Stimulated activated memory B cell treated with anti-CD40 and anti-IgM and Interleukin-4, amounts not matched to agents 10 μg/mL and 1 μg/mL and 100 μg/mL, for 72 hours (primary cell): ENCODE results near the gene IL31RA.
"Not testable (repeated sequence)": the region's sequence is repeated elsewhere in the genome, so short reads cannot be mapped to it uniquely, and the experiment has no call there.

ENCODE experiments used
- ATAC-seq: fragments of 150-1000 bp; cut with Tn5 transposase; 2 replicates; pipeline ENCODE4 v1.10.0; 2021
- H3K27ac Mint-ChIP-seq: one replicate; pipeline ENCODE4 v1.8.0; 2022; ENCODE audit warnings: mild to moderate bottlenecking, mixed read lengths
- H3K27me3 Mint-ChIP-seq: one replicate; pipeline ENCODE4 v1.8.0; 2022; ENCODE audit warnings: mixed read lengths
- H3K36me3 Mint-ChIP-seq: one replicate; pipeline ENCODE4 v1.8.0; 2022; ENCODE audit warnings: mixed read lengths
- H3K4me1 Mint-ChIP-seq: one replicate; pipeline ENCODE4 v1.8.0; 2022; ENCODE audit warnings: mixed read lengths
- H3K4me3 Mint-ChIP-seq: one replicate; pipeline ENCODE4 v1.8.0; 2022; ENCODE audit warnings: mild to moderate bottlenecking, moderate library complexity, mixed read lengths
- H3K9me3 Mint-ChIP-seq: one replicate; pipeline ENCODE4 v1.8.0; 2022; ENCODE audit warnings: mixed read lengths

The IL31RA gene

GRCh38 chr5:55850839-55851674 is at the start of gene IL31RA:
TSS of gene IL31RA (plus strand) at chr5:55851357. CDS start at chr5:55851571, 214 bp downstream.
- Mint-ChIP-seq H3K4me1 (no peaks in the 10 kb centered on the region), H3K4me3 (no peak within 1 kb of the TSS), H3K27me3 (peaks cover 63% of the 10 kb centered on the region), H3K36me3 (no peaks in the 10 kb centered on the region), H3K9me3 (no peaks in the 10 kb centered on the region), H3K27ac (no peak within 1 kb of the TSS)
- ATAC-seq, result no peak

GRCh38 chr5:55808814-55809213 is 42.3 kb upstream of the IL31RA start:
- H3K36me3 Mint-ChIP-seq, H3K27ac Mint-ChIP-seq, H3K4me3 Mint-ChIP-seq, ATAC-seq, H3K9me3 Mint-ChIP-seq, H3K4me1 Mint-ChIP-seq: not testable (repeated sequence)
- H3K27me3 Mint-ChIP-seq, result peaks cover 13% of the 10 kb centered on the region

GRCh38 chr5:55815939-55816338 is 35.2 kb upstream of the IL31RA start:
- not testable (repeated sequence) for ATAC-seq, H3K4me3 Mint-ChIP-seq, H3K36me3 Mint-ChIP-seq, H3K4me1 Mint-ChIP-seq, H3K27ac Mint-ChIP-seq, H3K9me3 Mint-ChIP-seq, H3K27me3 Mint-ChIP-seq

GRCh38 chr5:55816342-55816741 is 34.8 kb upstream of the IL31RA start:
- ATAC-seq, result no peak
- Mint-ChIP-seq H3K27ac (no peak overlapping the region), H3K36me3 (no peaks in the 10 kb centered on the region), H3K4me1 (no peaks in the 10 kb centered on the region), H3K4me3 (no peak overlapping the region), H3K27me3 (peaks cover 4% of the 10 kb centered on the region), H3K9me3 (no peaks in the 10 kb centered on the region)

DNA sequence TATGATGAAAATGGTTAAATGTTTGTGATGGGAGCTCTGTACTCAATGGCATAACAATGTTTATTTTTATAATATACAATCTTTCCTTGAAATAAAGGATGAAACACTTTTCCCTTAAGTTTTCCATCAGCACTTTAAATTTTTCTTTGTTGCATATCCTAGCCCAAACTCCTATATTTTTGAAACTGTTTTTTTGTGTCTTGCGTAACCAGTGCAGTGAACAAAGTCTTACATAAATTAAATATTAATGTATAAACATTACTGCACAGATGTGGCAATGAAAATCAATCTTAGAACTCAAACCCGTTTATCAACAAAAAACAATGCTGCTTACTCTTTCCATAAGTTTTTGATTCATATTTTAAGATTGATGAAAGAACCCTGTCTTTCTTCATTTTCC is 34.1 kb upstream of the IL31RA start:
- Mint-ChIP-seq H3K9me3 (no peaks in the 10 kb centered on the region), H3K27me3 (peaks cover 11% of the 10 kb centered on the region)
- ATAC-seq, result no peak

GRCh38 chr5:55820488-55820887 is 30.7 kb upstream of the IL31RA start:
- Mint-ChIP-seq H3K27me3 (peaks cover 46% of the 10 kb centered on the region), H3K36me3 (no peaks in the 10 kb centered on the region), H3K4me1 (peaks cover 6% of the 10 kb centered on the region), H3K9me3 (no peaks in the 10 kb centered on the region), H3K4me3 (no peak overlapping the region), H3K27ac (no peak overlapping the region)
- ATAC-seq, result no peak

More for the DNA sequence above, 34.1 kb upstream of the IL31RA start:
- H3K36me3 Mint-ChIP-seq, result no peaks in the 10 kb centered on the region
- no peak overlapping the region for H3K27ac Mint-ChIP-seq
- H3K4me3 Mint-ChIP-seq, result no peak overlapping the region
- peaks cover 1% of the 10 kb centered on the region for H3K4me1 Mint-ChIP-seq

- no peak overlapping the region for H3K27ac Mint-ChIP-seq
- H3K4me1 Mint-ChIP-seq, result peaks cover 6% of the 10 kb centered on the region
- H3K27me3 Mint-ChIP-seq, result peaks cover 56% of the 10 kb centered on the region
- H3K36me3 Mint-ChIP-seq, result no peaks in the 10 kb centered on the region
- no peak overlapping the region for H3K4me3 Mint-ChIP-seq
- no peak for ATAC-seq
- H3K9me3 Mint-ChIP-seq, result no peaks in the 10 kb centered on the region
These were observed 29.2 kb upstream of the IL31RA start for GRCh38 chr5:55821731-55822512.

- peaks cover 56% of the 10 kb centered on the region for H3K27me3 Mint-ChIP-seq
- ATAC-seq, result no peak
- H3K9me3 Mint-ChIP-seq, result no peaks in the 10 kb centered on the region
- peaks cover 6% of the 10 kb centered on the region for H3K4me1 Mint-ChIP-seq
- H3K27ac Mint-ChIP-seq, result no peak overlapping the region
- H3K4me3 Mint-ChIP-seq, result no peak overlapping the region
- no peaks in the 10 kb centered on the region for H3K36me3 Mint-ChIP-seq
These were observed 27.9 kb upstream of the IL31RA start for GRCh38 chr5:55823151-55823796.

DNA sequence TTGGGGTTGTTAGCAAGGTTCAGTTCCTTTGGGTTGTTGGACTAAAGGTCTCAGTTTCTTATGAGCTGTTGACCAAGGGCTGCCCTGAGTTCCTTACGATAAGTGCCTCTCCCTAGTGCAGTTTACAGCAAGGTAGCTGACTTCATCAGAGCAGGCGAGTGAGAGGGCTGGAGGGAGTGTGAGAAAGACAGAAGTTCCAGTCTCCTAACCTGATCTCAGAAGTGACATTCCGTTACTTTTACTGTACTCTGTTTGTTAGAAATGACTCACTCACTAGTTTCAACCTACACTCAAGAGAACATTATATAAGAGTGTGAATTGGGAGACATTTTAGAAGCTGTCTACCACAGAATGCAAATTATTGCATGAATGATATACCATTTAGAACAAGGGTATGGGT is 21.2 kb upstream of the IL31RA start:
- Mint-ChIP-seq H3K4me3 (no peak overlapping the region), H3K27ac (no peak overlapping the region), H3K9me3 (peaks cover 2% of the 10 kb centered on the region), H3K4me1 (no peaks in the 10 kb centered on the region), H3K27me3 (peaks cover 23% of the 10 kb centered on the region), H3K36me3 (no peaks in the 10 kb centered on the region)
- no peak for ATAC-seq

GRCh38 chr5:55832446-55832845 is 18.7 kb upstream of the IL31RA start:
- no peaks in the 10 kb centered on the region for H3K4me1 Mint-ChIP-seq
- no peak for ATAC-seq
- peaks cover 2% of the 10 kb centered on the region for H3K9me3 Mint-ChIP-seq
- H3K27me3 Mint-ChIP-seq, result peaks cover 8% of the 10 kb centered on the region
- H3K27ac Mint-ChIP-seq, result no peak overlapping the region
- no peaks in the 10 kb centered on the region for H3K36me3 Mint-ChIP-seq
- H3K4me3 Mint-ChIP-seq, result no peak overlapping the region

DNA sequence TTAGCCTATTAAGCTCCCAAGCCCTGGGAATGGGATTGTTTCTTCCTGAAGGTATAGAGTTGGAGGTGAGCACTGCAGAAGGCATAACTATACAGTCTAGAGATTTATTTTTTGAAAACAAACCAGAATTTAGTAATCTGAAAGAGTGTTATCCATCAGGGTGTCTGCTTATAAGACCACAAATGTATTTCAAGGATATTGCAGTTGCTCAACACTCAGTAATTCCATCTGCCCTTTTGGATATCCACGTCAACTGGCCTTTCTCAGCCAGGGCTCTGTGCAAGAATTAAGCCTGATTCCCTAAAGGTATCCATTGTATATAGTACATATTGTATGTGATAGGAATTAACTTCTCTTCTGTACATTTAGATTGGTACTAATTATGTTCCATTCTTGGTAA is 15.0 kb upstream of the IL31RA start:
- Mint-ChIP-seq H3K4me1 (no peaks in the 10 kb centered on the region), H3K36me3 (no peaks in the 10 kb centered on the region), H3K9me3 (peaks cover 2% of the 10 kb centered on the region), H3K4me3 (no peak overlapping the region), H3K27ac (no peak overlapping the region), H3K27me3 (peaks cover 8% of the 10 kb centered on the region)
- no peak for ATAC-seq

GRCh38 chr5:55841976-55842375 is 9.2 kb upstream of the IL31RA start:
- H3K4me1 Mint-ChIP-seq, result no peaks in the 10 kb centered on the region
- H3K9me3 Mint-ChIP-seq, result peaks cover 8% of the 10 kb centered on the region
- no peaks in the 10 kb centered on the region for H3K27me3 Mint-ChIP-seq
- no peak overlapping the region for H3K27ac Mint-ChIP-seq
- H3K4me3 Mint-ChIP-seq, result no peak overlapping the region
- H3K36me3 Mint-ChIP-seq, result no peaks in the 10 kb centered on the region
- no peak for ATAC-seq

DNA sequence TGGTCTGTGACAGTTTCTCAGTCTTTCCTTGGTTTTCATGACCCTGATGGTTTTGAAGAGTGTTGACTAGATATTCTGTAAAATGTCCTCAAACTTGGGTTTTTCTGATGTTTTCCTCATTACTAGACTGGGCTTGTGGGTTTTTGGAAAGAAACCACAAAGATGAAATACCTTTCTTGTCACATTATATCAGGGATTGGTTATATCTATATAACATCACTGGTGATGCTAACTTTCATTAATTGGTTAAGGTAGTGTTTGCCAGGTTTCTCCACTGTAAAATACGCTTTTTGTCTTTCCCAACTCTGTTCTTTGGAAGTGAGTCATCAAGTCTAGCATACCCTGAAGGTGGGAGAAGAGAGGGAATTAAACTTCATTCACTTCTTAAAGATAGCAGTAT is 3.3 kb upstream of the IL31RA start:
- peaks cover 54% of the 10 kb centered on the region for H3K27me3 Mint-ChIP-seq
- no peak overlapping the region for H3K4me3 Mint-ChIP-seq
- ATAC-seq, result no peak
- H3K9me3 Mint-ChIP-seq, result peaks cover 6% of the 10 kb centered on the region
- no peak overlapping the region for H3K27ac Mint-ChIP-seq
- H3K36me3 Mint-ChIP-seq, result no peaks in the 10 kb centered on the region
- no peaks in the 10 kb centered on the region for H3K4me1 Mint-ChIP-seq

DNA sequence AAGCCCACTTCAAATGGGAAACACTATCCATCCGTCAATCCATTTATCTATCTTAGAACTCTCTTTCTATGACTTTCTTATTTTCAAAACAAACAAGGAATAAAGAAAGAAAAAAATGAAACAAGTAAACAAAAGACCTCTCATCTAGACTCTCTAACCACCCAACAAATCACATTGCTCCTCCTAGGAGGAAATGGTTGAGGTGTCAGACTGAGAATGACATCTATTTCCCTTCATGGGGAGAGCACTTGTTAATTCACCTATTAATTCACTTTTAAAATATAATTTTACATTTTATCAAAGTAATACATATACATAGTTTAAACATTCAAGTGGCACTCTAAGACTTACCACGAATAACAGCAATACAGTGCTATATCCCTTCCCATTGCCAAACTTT is 2.4 kb upstream of the IL31RA start:
- Mint-ChIP-seq H3K27ac (no peak overlapping the region), H3K4me1 (no peaks in the 10 kb centered on the region), H3K27me3 (peaks cover 63% of the 10 kb centered on the region), H3K36me3 (no peaks in the 10 kb centered on the region), H3K4me3 (no peak overlapping the region), H3K9me3 (no peaks in the 10 kb centered on the region)
- no peak for ATAC-seq

DNA sequence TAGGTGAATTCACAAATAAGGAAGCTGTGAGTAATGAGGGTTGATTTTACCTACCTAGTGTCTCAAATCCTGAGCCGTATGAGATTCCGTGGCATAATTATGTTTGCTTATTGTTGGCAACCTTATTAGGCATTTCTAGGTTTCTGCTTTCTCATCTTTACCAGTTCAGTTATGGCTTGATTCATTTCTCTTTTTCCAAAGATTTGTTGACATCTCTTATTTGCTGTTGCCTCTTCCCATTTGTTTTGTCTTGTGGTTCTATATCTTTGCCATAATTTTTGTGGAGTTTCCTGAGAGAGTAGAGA is 470 bp downstream of the IL31RA start:
- H3K9me3 Mint-ChIP-seq, result no peaks in the 10 kb centered on the region
- H3K27me3 Mint-ChIP-seq, result peaks cover 63% of the 10 kb centered on the region
- H3K4me3 Mint-ChIP-seq, result no peak overlapping the region
- no peaks in the 10 kb centered on the region for H3K36me3 Mint-ChIP-seq
- no peak overlapping the region for H3K27ac Mint-ChIP-seq
- ATAC-seq, result no peak
- H3K4me1 Mint-ChIP-seq, result no peaks in the 10 kb centered on the region

DNA sequence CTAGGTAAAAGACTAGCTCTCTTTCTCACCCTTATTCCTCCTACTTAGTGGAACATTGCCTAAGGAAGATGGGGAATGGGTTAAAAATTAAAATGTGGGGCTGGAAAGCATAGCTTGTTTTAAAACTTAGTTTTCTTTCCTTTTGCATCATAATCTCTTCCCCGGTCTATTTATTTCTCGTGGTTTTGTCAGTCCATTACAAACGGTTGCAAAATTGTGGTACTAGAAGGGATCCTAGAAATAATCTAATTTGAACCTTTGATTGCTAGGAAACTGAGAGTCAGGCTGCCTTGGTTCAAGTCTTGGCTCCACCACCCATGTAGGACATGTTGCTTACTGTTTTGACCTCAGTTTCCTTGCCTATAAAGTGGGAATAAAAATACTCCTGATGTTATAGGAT is 1.3 kb downstream of the IL31RA start:
- no peaks in the 10 kb centered on the region for H3K4me1 Mint-ChIP-seq
- no peak overlapping the region for H3K27ac Mint-ChIP-seq
- H3K4me3 Mint-ChIP-seq, result no peak overlapping the region
- peaks cover 68% of the 10 kb centered on the region for H3K27me3 Mint-ChIP-seq
- ATAC-seq, result no peak
- no peaks in the 10 kb centered on the region for H3K9me3 Mint-ChIP-seq
- no peaks in the 10 kb centered on the region for H3K36me3 Mint-ChIP-seq
